Right hindlimb (tissue), 1 donor: ENCODE results near the gene S1PR1.
A peak's percentile ranks its signal among the peaks of the same experiment; 100 is the strongest.

Experiments
- DNase-seq: peaks from one replicate; pipeline ENCODE4 v3.0.0-alpha.2; 2018

S1PR1 gene

DNA sequence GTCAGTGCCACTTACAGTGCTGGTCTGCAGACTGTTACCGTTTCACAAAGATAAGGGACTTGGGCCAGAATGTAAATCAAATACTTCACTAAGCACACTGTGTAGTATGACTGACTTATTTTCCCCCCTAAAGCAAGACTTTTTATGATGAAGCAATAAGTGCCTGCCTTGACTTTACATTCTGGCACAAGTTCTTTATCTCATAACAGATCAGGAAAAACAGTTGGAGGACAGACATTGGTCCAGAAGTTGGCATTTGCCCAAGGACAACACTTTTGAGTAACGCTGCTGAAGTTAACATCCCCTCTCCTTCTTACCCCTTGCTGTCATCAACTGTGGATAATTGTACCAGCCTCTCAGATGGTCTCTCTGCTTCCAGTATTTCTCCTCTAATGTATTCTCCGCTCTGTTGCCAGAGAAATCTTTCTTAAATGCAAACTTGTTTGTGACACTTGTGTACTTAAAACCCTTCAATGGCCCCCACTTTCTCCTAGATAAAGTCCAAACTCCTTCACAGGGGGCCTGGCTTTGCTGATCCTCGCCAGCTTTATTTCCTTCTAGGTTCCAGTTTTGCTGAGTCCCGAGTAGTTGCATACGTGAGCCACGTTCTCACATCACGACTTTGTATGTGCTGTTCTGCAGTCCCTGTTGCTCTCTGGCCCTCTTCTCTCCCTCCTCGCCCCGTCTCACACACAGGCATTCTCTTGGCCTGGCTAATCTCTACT is 45.7 kb downstream of the S1PR1 start:
- DNase-seq, result no peak

GRCh38 chr1:101283443-101283842 is 46.6 kb downstream of the S1PR1 start:
- no peak for DNase-seq

GRCh38 chr1:101284021-101284420 is 47.2 kb downstream of the S1PR1 start:
- no peak for DNase-seq

DNA sequence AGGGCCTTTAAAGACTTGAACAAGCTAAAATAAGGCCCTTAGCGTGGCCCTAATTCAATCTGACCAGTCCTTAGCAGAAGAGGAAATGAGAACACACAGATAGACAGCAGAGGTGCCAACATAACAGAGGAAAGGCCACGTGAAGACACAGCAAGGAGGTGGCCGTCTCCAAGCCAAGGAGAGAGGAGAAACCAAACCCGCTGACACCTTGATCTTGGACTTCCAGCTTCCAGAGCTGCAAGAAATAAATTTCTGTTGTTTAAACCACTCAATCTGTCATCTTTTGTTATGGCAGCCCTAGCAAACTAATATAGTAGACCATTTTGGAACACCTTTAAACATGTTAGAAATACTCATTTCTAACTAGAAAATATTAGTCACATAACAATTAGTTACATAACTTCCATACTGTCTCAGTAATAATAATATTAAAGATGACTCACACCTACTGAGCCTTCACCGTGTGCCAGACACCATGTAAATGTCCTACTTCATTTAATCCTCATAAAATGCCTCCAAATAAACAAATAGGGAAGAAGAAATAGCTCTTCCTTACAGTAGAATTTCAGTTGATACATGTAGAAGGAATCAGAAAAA is 47.9 kb downstream of the S1PR1 start:
- DNase-seq, result no peak

DNA sequence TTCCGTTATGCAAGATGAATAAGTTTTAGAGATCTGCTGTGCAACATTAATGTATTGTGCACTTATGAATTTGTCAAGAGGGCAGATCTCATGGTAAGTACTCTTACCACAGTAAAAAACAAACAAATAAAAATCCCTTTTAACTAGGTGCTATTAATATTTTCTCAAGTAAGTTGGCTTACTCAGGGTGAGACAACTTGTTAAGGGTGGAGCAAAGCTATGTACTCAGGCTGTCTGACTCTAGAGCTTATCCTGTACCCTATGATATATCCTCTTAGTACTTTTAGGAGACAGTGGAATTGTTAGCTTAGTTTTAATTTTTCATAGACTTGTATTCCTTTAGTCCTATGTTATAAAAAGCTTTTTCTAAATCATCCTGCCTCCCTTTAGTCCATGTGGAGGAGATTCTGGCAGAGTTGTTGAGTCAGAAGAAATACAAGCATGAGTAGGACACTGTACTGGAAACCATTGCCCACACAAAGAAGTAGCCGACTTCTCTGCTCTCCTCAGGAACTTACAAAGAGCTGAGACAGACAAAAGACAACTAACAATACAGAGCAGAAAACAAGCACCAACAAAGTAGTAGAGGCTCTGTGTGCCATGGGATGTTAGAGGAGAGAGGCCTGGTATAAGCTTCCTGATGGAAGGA is 49.2 kb downstream of the S1PR1 start:
- DNase-seq, result no peak

DNA sequence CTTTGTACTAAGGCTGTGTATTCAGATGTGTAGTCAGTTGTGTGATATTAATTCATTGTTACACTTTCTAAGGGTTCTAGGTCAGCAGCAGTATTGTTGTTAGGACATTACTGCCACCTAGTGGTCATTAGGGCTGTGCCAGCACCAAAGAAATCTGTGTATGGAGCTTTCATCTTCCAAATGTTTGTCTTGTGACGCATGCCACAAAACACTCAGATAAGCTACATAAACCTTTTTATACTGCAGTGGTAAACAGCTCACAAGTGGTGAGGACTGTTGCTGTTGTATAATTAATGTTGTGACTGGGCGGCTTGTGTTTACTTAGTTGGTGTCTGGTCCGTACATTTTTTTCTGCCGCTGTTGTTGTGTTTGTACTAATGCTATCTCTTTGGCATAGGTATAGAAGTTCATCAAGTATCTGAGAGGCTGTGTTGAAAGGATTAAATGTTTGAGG is 51.7 kb downstream of the S1PR1 start:
- peak; percentile 58 for DNase-seq

DNA sequence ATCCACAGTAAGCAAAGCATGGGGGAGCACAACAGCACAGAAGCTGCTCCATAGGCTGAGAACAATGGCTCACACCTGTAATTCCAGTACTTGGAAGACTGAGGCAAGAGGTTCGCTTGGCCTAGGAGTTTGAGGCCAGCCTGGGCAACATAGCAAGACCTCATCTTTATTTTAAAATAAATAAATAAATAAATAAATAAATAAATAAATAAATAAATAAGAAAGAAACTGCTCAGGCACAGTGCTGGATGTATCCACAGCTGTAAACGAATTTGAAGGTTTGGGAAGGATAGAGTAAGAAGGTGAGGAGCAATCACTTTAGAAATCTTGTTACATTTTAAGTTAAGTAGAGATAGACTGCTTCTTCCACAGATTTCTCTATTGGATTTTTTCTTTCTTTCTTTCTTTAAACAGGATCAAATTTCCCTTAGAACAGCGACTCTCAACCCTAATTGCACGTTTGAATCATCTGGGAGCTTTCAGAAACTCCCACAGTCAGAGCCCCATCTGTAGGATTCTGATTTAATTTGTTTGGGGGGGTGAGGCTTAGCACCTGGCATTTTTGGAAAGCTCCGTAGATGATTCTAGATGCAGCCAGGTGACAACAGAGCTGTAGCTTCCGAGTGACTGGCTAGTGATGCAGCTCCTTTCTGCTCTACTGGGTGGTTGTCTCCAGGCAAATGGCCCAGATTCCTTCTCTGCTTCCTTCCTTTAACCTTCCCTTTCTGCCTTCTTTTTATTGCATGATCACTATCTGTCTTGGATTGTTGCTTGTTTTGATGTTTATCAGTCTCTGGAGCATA is 53.5 kb downstream of the S1PR1 start:
- no peak for DNase-seq
